Right kidney (tissue), 1 donor: ENCODE data around the gene PPP2R2B.

Experiments used
- DNase-seq: peaks from one replicate; pipeline ENCODE4 v3.0.0-alpha.2; 2016

The PPP2R2B gene

DNA sequence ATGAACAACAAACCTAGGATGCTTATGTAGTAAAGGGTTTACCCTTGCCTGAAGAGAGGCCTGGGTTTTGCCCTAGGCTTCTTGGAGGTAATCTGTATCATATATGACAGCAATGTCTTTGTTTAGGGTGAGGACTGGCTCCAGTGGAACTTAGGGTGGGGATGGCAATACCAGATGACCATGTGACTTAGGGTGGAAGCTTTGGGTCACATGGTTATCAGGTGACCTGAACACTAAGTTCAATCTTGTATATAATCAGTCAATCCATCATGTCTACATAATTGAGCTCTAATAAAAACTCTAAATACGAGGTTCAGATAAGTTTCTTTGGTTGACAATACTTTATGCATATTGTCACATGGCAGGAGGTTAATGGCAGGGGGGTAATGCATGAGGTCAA lies 10.6 kb upstream of the PPP2R2B start:
- DNase-seq = no peak

DNA sequence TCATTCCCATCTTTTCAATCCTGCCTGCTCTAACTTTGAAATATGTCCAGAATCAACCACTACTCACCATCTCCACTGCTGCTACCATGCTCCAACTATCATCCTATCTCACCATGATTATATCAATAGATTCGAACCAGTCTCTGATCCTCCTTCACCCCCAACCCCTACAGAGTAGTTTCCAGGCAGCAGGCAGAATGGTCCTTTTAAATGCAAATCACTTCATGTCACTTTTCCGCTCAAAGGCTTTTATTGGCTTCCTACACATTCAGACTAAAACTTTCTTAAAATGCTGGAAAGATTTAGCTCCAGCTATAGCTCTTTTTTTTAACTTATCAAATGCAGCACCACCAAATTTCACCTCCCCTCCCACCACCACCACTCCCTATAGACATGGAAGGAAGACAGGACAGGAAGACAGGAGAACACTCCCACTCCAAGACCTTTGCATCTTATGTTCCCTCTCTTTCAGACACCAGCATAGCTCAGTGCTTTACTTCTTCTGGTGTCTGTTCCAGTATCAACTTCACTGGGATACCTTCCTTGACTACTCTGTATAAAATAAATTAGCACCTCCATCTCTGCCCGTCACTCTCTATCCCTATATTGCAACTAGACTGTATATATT lies 9.9 kb upstream of the PPP2R2B start:
- no peak for DNase-seq

- no peak for DNase-seq
Measured at GRCh38 chr5:146884066-146884626, 5.6 kb upstream of the PPP2R2B start.

DNA sequence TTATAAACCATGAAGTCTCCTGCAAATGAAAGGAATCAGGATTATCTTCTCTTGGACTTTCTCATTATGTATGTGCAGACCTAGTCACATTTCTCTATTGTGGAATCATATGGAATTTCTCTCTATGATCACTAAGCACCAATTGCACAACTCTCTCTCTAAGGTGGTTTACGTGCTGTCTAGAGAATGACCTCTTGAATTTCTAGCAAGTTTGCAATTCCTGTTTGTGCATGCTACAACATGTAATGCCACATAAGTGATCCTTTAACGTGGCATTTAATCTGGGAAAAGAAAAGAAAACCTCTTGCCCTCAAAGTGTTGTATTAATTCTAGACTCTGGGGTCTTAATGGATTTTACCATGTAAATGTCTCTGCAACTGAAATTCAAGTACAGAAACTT lies 5.0 kb upstream of the PPP2R2B start:
- DNase-seq = no peak

DNA sequence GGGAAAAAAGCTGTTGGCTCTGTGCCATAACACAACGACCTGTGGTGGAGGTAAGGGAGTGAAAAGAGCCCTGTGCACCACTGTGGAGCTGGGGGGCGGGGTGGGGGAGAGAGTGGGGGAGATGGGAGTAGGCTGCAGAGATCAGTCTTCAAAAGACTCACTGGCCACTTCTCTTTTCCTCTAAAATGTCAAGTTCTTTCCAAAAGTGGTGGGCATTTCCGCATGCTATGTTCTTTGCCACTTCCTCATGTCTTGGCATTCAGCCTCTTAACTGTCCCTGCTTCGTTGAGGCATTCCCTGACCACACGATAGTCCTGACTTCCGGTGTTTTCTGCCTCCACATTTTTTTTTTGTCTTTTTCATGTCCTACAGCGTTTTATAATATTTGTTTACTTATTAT lies 2.4 kb upstream of the PPP2R2B start:
- DNase-seq = no peak

- DNase-seq = peak; percentile 72
Measured at GRCh38 chr5:146877783-146878475, 628 bp downstream of the PPP2R2B start.

GRCh38 chr5:146877178-146877681 lies 1.3 kb downstream of the PPP2R2B start:
- no peak for DNase-seq

DNA sequence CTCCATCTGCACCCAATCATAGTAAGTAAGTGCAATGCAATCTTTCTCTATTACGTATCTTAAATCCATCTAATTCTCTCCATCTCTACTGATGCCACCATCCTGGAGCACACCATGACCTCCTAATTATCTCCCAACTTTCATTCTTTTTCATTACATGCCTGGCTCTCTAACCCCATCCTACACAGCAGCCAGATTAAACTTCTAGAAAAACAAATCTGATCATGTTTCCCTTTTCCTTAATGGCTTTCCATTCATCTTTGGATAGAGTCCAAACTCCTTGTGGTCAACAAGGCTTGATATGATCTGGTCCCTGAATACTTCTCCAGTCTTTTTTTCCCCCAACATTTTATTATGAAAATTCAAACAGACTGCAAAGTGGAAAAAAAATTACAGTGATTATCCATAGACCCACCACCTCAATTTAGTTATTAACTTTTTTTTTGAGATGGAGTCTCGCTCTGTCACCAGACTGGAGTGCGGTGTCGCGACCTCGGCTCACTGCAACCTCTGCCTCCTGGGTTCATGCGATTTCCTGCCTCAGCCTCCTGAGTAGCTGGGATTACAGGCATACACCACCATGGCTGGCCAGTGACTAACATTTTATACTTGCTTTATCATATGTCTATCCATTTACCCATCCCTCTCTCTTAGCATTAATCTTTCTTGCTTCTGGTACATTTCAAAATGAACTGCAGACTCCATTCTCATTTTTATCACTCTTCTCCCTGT lies 5.2 kb downstream of the PPP2R2B start:
- DNase-seq = no peak

DNA sequence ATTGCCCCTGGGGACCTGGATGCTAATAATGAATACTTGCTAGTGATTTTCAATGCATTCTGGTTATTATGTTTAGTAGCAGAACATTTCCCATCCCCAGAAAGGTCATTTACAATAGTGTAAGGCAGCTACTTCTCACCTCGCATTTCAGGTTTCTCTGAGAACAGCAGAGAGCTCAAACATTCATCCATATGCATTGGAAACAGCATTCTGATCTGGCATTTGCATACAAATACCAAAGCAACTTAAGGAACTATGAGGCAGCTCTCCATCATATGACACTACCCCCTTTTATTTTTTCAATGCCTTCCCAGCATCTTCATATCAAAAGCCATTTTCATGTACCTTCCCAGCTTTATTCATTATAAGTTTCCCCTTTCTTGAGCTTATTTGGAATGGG lies 6.4 kb downstream of the PPP2R2B start:
- DNase-seq = no peak

- DNase-seq = no peak
Measured at GRCh38 chr5:146867996-146868708, 10.4 kb downstream of the PPP2R2B start.

DNA sequence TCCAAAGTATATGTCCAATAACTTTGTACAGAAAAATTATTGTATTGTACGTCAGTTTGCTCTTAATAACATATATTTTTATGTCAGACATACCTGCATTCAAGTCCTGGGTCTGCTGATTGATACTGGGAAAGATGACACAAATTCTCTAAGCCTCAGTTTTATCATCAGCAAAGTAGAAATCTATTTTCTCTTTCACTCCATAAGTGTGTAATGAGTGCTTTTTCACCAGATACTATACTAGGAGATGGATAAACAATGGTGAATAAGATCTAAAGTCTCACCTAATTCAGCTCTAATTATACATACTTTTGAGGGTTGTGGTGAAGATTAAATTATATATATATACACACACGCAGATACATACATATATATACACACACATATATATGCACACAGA lies 12.3 kb downstream of the PPP2R2B start:
- DNase-seq = no peak

DNA sequence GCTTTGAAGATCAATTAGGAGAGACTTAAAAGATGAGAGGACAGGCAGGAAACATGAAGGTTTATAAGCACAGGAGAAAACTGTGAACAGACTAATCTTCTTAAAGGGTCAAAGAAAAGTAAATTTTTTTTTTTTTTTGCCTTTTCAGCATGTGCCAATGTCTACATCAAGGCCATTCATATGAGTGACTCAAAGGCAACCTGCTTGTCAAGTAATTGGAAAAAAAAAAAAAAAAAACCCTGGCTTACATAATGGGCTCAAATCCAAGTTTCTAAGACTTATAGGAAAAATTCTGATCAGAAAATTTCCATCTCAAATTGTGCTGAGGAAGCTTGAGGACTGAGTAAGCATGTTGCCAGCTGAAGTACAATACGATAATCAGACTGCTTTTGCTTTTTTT lies 15.9 kb downstream of the PPP2R2B start:
- DNase-seq = no peak

DNA sequence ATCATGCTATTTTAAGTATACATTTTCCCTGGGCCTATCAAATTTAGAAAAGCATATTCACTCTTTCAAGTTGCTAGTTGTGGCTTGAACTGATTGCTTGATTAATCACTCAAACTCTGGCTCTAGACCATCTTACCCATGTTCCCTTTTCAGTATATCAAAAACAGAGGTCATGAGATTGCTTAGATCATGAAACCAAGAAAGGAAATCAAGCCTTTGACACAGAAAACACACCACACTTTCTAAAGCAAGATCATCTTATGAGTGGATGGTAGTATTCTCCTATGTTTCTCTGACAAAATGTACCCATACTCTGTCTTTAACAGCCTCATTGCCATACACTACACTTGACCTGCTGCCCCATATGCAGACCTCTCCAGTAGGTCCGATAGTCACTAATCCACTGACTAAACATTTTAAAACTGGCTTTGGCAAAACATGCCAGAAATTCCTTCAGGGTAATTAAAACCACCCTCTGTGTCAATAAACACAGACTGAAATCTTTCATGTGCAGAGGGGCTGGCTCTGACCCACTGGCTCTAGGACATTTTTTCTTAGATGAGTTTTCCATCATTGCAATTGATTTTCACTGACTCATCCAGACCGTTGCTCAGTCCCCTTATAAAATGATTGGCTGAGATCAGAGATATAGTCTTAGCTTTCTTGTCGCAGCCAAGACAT lies 18.2 kb downstream of the PPP2R2B start:
- DNase-seq = peak; percentile 21

GRCh38 chr5:146852089-146852488 lies 26.5 kb downstream of the PPP2R2B start:
- DNase-seq = no peak

DNA sequence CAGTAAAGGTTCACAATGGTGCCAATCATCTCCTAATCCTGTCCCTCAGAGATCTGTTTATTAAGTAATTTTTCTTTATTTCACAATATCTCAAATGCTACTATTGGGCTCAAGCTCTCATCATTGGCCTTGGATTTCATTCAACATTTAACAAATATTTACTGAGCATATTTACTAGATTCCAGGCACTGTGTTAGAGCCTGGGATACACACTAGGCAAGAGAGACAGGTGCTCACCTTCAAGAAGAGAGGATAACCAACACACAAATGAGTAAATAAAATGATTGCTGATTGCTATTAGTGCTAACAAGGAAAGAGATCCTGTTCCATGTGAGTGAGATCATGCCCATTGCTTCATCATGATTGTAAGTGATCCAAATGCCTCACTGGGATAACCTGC lies 27.4 kb downstream of the PPP2R2B start:
- DNase-seq = no peak

DNA sequence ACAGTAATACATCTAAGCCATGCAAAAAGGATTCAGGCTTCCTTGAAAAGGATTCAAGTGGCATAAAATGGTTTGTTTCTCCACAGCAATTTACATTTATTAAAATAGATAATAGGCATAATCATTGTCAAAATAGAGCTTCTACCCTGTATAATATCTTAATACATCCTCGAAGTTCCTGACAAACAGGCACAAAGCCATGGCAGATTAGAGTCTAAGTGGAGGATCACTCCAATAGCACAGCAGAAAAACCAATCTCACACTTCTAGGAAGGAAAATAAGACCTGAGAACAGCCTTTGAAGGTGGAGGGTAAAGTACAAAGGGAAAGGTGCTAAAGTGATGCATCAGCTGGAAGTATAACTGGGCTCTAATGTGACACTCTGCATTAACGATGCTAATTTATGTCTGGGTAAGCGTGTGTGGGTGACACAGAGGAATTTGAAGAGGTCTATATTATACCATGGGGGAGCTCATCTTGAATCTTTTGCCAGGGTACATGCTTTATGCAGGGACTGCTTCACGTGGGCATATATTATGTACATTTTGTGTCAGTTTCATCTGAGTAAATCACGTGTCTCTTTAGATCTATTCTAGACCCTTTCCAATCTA lies 28.8 kb downstream of the PPP2R2B start:
- no peak for DNase-seq

- DNase-seq = no peak
Measured at GRCh38 chr5:146848133-146848532, 30.4 kb downstream of the PPP2R2B start.

DNA sequence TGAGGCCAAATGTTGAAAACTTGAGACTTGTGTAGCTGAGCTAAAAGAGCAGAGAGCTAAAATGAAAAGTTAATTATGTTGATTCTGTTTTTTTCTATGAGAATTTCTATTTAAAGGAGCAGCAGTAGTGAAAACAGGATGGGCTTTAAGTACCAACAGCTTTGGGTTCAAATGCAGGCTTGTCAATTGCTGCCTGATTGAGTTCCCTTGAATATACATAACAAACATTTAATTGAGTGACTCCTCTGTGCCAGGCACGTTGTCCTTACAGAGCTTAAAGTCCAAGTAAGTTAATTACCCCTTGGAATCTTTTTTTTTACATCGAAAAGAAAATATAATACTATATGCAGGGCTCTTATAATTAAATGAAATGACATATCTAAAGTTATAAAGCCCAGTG lies 38.5 kb downstream of the PPP2R2B start:
- DNase-seq = no peak

DNA sequence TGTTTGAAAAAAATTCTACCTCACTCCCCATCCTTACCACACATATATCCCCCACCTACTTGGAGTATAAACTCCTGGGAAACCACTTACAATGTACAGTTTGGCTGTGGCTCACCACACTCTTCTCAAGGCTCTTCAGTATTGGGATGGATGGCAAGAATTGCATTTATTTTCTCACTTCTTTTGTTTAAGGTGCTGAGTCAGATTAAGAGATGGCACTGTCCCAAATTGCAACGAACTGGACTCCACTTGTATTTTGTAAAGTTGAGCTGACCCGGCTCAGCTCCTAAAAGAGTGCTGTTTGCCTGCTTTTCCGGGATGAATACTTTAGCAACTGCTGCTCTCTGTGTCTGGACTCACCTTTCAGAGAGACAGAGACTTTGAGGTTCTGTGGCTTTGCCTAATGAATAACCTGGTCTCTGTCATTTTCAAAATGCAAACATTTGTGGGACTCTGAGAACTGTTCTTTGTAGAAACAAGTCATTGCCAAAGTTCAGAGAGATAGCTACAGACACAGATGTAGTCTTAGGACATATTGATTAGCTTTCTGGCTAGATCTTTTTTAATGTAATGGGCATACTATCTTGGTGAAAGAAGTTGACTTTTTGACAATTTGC lies 42.2 kb downstream of the PPP2R2B start:
- DNase-seq = no peak

DNA sequence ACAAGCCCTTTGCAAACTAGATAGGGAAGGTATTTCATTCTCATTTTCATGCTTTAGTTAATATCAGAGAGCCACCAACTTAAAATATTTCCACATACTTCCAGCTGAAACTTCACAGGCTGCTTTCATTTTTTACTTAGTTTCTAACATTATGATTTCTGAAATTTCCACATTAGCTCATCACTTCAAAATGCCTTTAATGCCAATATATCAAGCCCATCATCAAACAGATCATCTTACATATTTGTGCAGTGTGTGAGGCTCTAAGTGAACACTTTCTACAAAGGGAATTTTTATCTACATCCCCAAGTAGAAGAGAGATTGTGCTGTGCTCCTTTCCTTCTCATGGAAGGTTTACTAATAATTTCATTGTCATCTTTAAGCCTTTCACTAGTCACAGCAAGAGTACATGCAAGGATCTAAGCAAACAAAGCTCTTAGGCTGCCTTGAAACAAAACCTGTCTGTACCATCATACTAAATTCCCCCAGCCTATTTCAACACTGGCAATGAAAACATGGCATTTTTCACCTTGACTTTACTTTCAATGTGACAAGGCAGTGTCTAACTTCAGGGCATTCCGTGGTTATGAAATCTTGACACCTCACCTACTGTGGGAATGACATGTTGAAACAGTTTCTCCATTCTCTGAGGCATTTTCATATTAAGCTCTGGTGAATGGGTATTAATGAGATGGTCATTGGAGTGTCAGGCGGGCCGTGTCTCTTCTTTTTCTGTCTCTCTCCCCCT lies 45.4 kb downstream of the PPP2R2B start:
- no peak for DNase-seq
